Ishikawa (cell line): Measurements from ENCODE around the gene AGK.

Experiments
- CEBPB ChIP-seq: IDR thresholded peaks from 2 replicates; pipeline ENCODE4 v1.6.1; 2012
- CREB1 ChIP-seq: IDR thresholded peaks from 2 replicates; pipeline ENCODE4 v1.6.1; 2012; ENCODE audit warnings: low read depth
- EGR1 ChIP-seq: IDR thresholded peaks from 2 replicates; pipeline ENCODE4 v1.6.1; 2012
- EP300 ChIP-seq: IDR thresholded peaks from 2 replicates; pipeline ENCODE4 v1.6.1; 2012; ENCODE audit warnings: borderline replicate concordance
- FOXM1 ChIP-seq: IDR thresholded peaks from 2 replicates; pipeline ENCODE4 v1.6.1; 2012; ENCODE audit warnings: low read depth, borderline replicate concordance
- NFIC ChIP-seq: IDR thresholded peaks from 2 replicates; pipeline ENCODE4 v1.6.1; 2012
- RAD21 ChIP-seq: IDR thresholded peaks from 2 replicates; pipeline ENCODE4 v1.6.1; 2012; ENCODE audit warnings: low read depth
- REST ChIP-seq: IDR thresholded peaks from 2 replicates; pipeline ENCODE4 v1.6.1; 2012; ENCODE audit warnings: low read depth, mild to moderate bottlenecking
- TAF1 ChIP-seq: IDR thresholded peaks from 2 replicates; pipeline ENCODE4 v1.6.1; 2012; ENCODE audit warnings: low read depth, mild to moderate bottlenecking
- TCF12 ChIP-seq: IDR thresholded peaks from 2 replicates; pipeline ENCODE4 v1.6.1; 2012; ENCODE audit warnings: low read depth
- TEAD4 ChIP-seq: IDR thresholded peaks from 2 replicates; pipeline ENCODE4 v1.6.1; 2012
- YY1 ChIP-seq: IDR thresholded peaks from 2 replicates; pipeline ENCODE4 v1.6.1; 2012; ENCODE audit warnings: low read depth
- ZBTB7A ChIP-seq: IDR thresholded peaks from 2 replicates; pipeline ENCODE4 v1.6.1; 2012; ENCODE audit warnings: low read depth
- TF ChIP-seq, protein P1 (sequence below): IDR thresholded peaks from 2 replicates; pipeline ENCODE4 v1.6.1; 2012
- TF ChIP-seq, protein P2 (sequence below): IDR thresholded peaks from 2 replicates; pipeline ENCODE4 v1.6.1; 2012

The AGK gene

DNA sequence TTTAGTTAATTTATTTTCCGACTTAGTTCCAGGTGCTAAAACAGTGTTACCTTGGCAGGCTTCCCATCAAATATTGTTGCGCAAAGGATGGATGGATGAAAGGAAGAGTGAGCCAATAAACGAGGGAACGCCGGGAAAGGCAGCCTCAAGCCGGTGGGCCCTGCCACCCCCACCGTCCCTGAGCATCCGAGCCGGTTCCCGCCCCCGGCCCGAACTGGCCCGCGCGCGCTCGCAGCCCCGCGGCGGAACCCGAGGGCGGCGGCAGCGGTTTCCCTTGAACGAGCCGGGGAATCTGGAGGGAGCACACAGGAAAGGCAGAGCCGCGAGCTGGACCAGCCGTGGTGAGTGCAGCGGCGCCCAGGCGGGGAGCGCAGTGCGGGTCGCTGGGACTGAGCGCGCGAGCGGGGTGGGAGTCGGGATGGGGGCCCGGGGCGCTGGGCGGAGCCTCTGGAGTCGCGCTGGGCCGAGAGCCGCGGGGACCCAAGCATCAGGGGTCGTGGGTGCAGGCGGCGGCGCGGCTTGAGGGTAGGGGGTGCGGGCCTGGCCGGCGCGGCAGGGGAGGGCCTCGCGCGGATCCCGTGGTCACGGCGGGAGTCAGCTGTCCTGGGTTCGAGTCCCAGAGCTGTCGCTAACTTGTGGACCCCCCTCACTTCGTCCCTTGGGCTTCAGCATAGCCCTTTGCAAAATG lies at the start of gene AGK:
TSS of gene AGK (plus strand) at position 317 of the 688 bp plus-strand sequence. CDS start 4,057 bp downstream, outside the sequence.
- TF ChIP-seq ZBTB7A = peak; percentile 83; the same call in 1 of the 2 replicates
- TF ChIP-seq REST = 0 out of 2 replicates have a peak, but pooled peaks have one; percentile 29
- TF ChIP-seq EGR1 = peak; percentile 57; the same call in 1 of the 2 replicates
- TF ChIP-seq, protein P1, sequence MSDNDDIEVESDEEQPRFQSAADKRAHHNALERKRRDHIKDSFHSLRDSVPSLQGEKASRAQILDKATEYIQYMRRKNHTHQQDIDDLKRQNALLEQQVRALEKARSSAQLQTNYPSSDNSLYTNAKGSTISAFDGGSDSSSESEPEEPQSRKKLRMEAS = peak; percentile 68
- TF ChIP-seq, protein P2, sequence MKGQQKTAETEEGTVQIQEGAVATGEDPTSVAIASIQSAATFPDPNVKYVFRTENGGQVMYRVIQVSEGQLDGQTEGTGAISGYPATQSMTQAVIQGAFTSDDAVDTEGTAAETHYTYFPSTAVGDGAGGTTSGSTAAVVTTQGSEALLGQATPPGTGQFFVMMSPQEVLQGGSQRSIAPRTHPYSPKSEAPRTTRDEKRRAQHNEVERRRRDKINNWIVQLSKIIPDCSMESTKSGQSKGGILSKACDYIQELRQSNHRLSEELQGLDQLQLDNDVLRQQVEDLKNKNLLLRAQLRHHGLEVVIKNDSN = peak; percentile 68
- TF ChIP-seq YY1 = peak; percentile 76
- no peak for TF ChIP-seq CREB1
- no peak for TF ChIP-seq FOXM1
- TF ChIP-seq TAF1 = peak; percentile 98
- TF ChIP-seq TCF12 = peak; percentile 84
- peak; percentile 59 for TF ChIP-seq NFIC
- TF ChIP-seq EP300 = 0 out of 2 replicates have a peak, but pooled peaks have one; percentile 19
- 0 out of 2 replicates have a peak, but pooled peaks have one; percentile 13 for TF ChIP-seq RAD21
- TF ChIP-seq CEBPB = peak; percentile 76
- no peak; the same call in 1 of the 2 replicates for TF ChIP-seq TEAD4

GRCh38 chr7:141501451-141501850 lies 49.8 kb upstream of the AGK start:
- TF ChIP-seq FOXM1 (no peak), TAF1 (no peak), REST (no peak), CEBPB (no peak), ZBTB7A (no peak), TCF12 (no peak)

GRCh38 chr7:141511316-141511675 lies 39.9 kb upstream of the AGK start:
- no peak for TF ChIP-seq TCF12
- TF ChIP-seq, protein P1 = no peak

GRCh38 chr7:141511676-141512396 lies 39.4 kb upstream of the AGK start:
- TF ChIP-seq, protein P1 = peak; percentile 52
- TF ChIP-seq, protein P2 = no peak

DNA sequence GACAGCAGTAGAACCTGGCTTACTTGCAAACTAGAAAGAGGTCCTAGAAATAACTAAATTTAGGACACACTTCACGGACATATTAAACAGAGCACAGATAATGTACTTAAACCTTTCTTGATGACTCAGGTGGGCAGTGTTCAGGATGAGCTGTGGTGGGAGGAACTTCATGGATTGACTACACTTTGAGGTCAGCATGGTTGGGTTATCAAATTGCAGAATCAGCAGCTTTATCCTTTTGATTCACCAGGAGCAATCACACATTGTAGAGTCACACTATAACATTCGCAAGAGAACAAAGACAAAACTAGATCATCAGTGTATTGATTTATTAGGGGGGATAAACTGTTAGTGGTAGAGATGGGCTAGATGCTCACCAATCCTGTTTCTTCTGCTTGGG lies 38.6 kb upstream of the AGK start:
- no peak for TF ChIP-seq TAF1
- TF ChIP-seq, protein P2 = no peak
- TF ChIP-seq ZBTB7A = no peak
- no peak for TF ChIP-seq FOXM1
- TF ChIP-seq EP300 = no peak
- no peak for TF ChIP-seq REST
- TF ChIP-seq RAD21 = no peak
- TF ChIP-seq CREB1 = no peak
- no peak for TF ChIP-seq CEBPB
- TF ChIP-seq EGR1 = no peak
- no peak for TF ChIP-seq TEAD4
- TF ChIP-seq NFIC = no peak
- TF ChIP-seq YY1 = no peak
- TF ChIP-seq, protein P1 = no peak
